Uterus (tissue), 2 donors: ENCODE results near the gene SHC2.
A peak's percentile ranks its signal among the peaks of the same experiment; 100 is the strongest.

Experiments
- CTCF ChIP-seq, 4 experiments: fragments of 200-600 bp in 2 of 4; fragments of 450-650 bp in 2 of 4; sonication (generic) in 2 of 4; IDR thresholded peaks; one replicate each; pipeline ENCODE4 v1.5.1; 2016 to 2019; ENCODE audit warnings: antibody characterized with exemption in 4 of 4, mild to moderate bottlenecking in 2 of 4, moderate library complexity in 1 of 4
- POLR2A ChIP-seq, 2 donors: fragments of 450-650 bp; IDR thresholded peaks; one replicate each; pipeline ENCODE4 v1.6.1; 2016; ENCODE audit warnings: antibody characterized with exemption in 2 of 2, mild to moderate bottlenecking in 1 of 2, moderate library complexity in 1 of 2

DNA sequence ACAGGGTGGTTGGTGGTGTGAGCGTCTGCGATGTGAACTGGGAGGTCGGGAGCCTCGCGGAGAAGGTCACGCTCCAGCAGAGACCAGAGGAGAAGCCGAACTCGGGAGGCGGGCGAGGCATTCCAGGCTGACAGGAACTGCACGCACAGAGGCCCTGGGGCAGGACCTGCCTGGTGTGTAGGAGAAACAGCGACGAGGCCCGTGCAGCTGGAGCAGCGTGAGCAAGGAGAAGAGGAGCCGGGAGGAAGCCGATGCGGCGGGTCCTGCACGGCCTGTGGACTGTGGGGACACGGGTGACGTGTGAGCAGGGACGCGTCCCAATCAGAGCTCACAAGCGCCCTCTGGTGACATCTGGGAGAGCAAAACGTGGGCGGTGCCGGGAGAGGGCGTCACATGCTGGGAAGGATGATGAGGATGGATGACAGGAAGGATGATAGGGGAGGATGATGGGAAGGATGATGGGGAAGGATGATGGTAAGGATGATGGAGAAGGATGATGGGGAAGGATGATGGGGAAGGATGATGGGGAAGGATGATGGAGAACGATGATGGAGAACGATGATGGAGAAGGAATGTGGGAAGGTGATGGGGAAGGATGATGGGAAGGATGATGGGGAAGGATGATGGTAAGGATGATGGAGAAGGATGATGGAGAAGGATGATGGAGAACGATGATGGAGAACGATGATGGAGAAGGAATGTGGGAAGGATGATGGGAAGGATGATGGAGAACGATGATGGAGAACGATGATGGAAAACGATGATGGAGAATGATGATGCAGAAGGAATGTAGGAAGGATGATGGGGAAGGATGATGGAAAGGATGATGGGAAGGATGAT, 19.4 kb upstream of the SHC2 start:
- peak; percentile 24 to 69 (median 45) for TF ChIP-seq CTCF (IDR thresholded peaks at IDR 0.05)
- no peak for TF ChIP-seq POLR2A (IDR thresholded peaks at IDR 0.05)
